Activated naive CD4-positive, alpha-beta T cell treated with anti-CD3 and anti-CD28 coated beads for 36 hours (primary cell): ENCODE results near the gene NEU1. TPM values are rescaled to one million over a fixed set of nuclear protein-coding genes. Genes with fewer than 3 reads are reported as not detected.
A peak's percentile ranks its signal among the peaks of the same experiment; 100 is the strongest.
"Not testable (repeated sequence)": the region's sequence is repeated elsewhere in the genome, so short reads cannot be mapped to it uniquely, and the experiment has no call there.

ENCODE experiments used
- CTCF ChIA-PET: fragments of 350-600 bp; sonication (Branson Sonifier 250); formaldehyde crosslinking; loops from one replicate; lab custom pipeline; 2021; ENCODE audit warnings: antibody characterized with exemption; lab: Charles Lee
- DNase-seq: peaks from one replicate; pipeline ENCODE4 v3.0.0-alpha.2; 2020
- H3K27ac Mint-ChIP-seq: one replicate; pipeline ENCODE4 v1.8.0; 2021; ENCODE audit warnings: mild to moderate bottlenecking, mixed read lengths
- H3K27me3 Mint-ChIP-seq: one replicate; pipeline ENCODE4 v1.8.0; 2021; ENCODE audit warnings: low read depth, mixed read lengths
- H3K36me3 Mint-ChIP-seq: one replicate; pipeline ENCODE4 v1.8.0; 2021; ENCODE audit warnings: low read depth, mixed read lengths
- H3K4me1 Mint-ChIP-seq: one replicate; pipeline ENCODE4 v1.8.0; 2021; ENCODE audit warnings: low read depth, mixed read lengths
- H3K4me3 Mint-ChIP-seq: one replicate; pipeline ENCODE4 v1.8.0; 2021; ENCODE audit warnings: mild to moderate bottlenecking, moderate library complexity, mixed read lengths
- H3K9me3 Mint-ChIP-seq: one replicate; pipeline ENCODE4 v1.8.0; 2021; ENCODE audit warnings: mixed read lengths
- intact Hi-C: fragments of 100-400 bp; cut with micrococcal nuclease; formaldehyde crosslinking; loops from one replicate; pipeline ENCODE4 v1.15.1; 2023
- total RNA-seq, 2 experiments: library from RNA; stranded (reverse); gene quantifications; one replicate each; pipeline ENCODE4 v1.2.3, GENCODE V29; 2021

NEU1 gene
- total RNA-seq, 2 experiments from 2014 or later = 8.4 to 9.2 TPM

GRCh38 chr6:31865205-31866118 is 2.8 kb upstream of the NEU1 start:
- H3K27ac Mint-ChIP-seq = no peak overlapping the region
- DNase-seq = no peak
- CTCF ChIA-PET = interaction anchor here (1.1 to 2.1 kb wide), 2 partner anchors 10 to 138 kb away, joined by 3 to 4 read pairs; no protein-coding TSS in a partner anchor
- no peaks in the 10 kb centered on the region for H3K27me3 Mint-ChIP-seq
- no peaks in the 10 kb centered on the region for H3K9me3 Mint-ChIP-seq
- no peaks in the 10 kb centered on the region for H3K36me3 Mint-ChIP-seq
- no peak overlapping the region for H3K4me3 Mint-ChIP-seq
- intact Hi-C loops = no loop called here
- H3K4me1 Mint-ChIP-seq = peaks cover 11% of the 10 kb centered on the region

GRCh38 chr6:31864818-31865204 is 2.2 kb upstream of the NEU1 start:
- CTCF ChIA-PET = interaction anchor here (0.6 to 2.5 kb wide), 6 partner anchors 11 to 186 kb away, joined by 3 to 7 read pairs (median 4); partner anchors contain the start of gene EHMT2
- H3K9me3 Mint-ChIP-seq = no peaks in the 10 kb centered on the region
- no peak for DNase-seq
- H3K27me3 Mint-ChIP-seq = no peaks in the 10 kb centered on the region
- no peaks in the 10 kb centered on the region for H3K36me3 Mint-ChIP-seq
- H3K27ac Mint-ChIP-seq = no peak overlapping the region
- peaks cover 11% of the 10 kb centered on the region for H3K4me1 Mint-ChIP-seq
- intact Hi-C loops = no loop called here
- H3K4me3 Mint-ChIP-seq = no peak overlapping the region

GRCh38 chr6:31864123-31864562 is 1.5 kb upstream of the NEU1 start:
- H3K27me3 Mint-ChIP-seq, DNase-seq, H3K36me3 Mint-ChIP-seq, H3K9me3 Mint-ChIP-seq, intact Hi-C loops: not testable (repeated sequence)
- H3K27ac Mint-ChIP-seq = peak overlapping the region; percentile 73
- H3K4me3 Mint-ChIP-seq = peak overlapping the region; percentile 90
- peaks cover 11% of the 10 kb centered on the region for H3K4me1 Mint-ChIP-seq
- CTCF ChIA-PET = interaction anchor here (0.6 to 2.5 kb wide), 8 partner anchors 12 to 318 kb away, joined by 3 to 7 read pairs (median 4); partner anchors contain the start of genes ATP6V1G2 and EHMT2

GRCh38 chr6:31861919-31862343 is 690 bp downstream of the NEU1 start:
- intact Hi-C loops = loop anchor here (2.0 kb wide), 3 partner anchors 35 to 181 kb away; partner anchors contain the start of genes EHMT2, LY6G5C and VARS1
- DNase-seq = no peak
- Mint-ChIP-seq H3K27me3 (no peaks in the 10 kb centered on the region), H3K9me3 (no peaks in the 10 kb centered on the region), H3K4me3 (peak overlapping the region; percentile 90), H3K36me3 (no peaks in the 10 kb centered on the region), H3K4me1 (peaks cover 11% of the 10 kb centered on the region), H3K27ac (peak overlapping the region; percentile 73)
- CTCF ChIA-PET = no interaction called here

- Mint-ChIP-seq H3K4me3 (no peak overlapping the region), H3K27me3 (no peaks in the 10 kb centered on the region), H3K36me3 (no peaks in the 10 kb centered on the region), H3K27ac (no peak overlapping the region), H3K9me3 (no peaks in the 10 kb centered on the region), H3K4me1 (peaks cover 11% of the 10 kb centered on the region)
- intact Hi-C loops = no loop called here
- CTCF ChIA-PET = no interaction called here
- no peak for DNase-seq
Observed at GRCh38 chr6:31861150-31861549, 1.5 kb downstream of the NEU1 start.

GRCh38 chr6:31860349-31860748 is 2.3 kb downstream of the NEU1 start:
- Mint-ChIP-seq H3K9me3 (no peaks in the 10 kb centered on the region), H3K27me3 (no peaks in the 10 kb centered on the region), H3K36me3 (no peaks in the 10 kb centered on the region), H3K4me3 (no peak overlapping the region), H3K4me1 (peaks cover 11% of the 10 kb centered on the region), H3K27ac (no peak overlapping the region)
- DNase-seq = no peak
- CTCF ChIA-PET = interaction anchor here (1.3 kb wide), 1 partner anchor 22 kb away, joined by 4 read pairs; no protein-coding TSS in a partner anchor
- intact Hi-C loops = no loop called here

- Mint-ChIP-seq H3K27me3 (no peaks in the 10 kb centered on the region), H3K4me3 (no peak overlapping the region), H3K27ac (no peak overlapping the region), H3K4me1 (peaks cover 11% of the 10 kb centered on the region), H3K9me3 (no peaks in the 10 kb centered on the region), H3K36me3 (no peaks in the 10 kb centered on the region)
- no peak for DNase-seq
- CTCF ChIA-PET = interaction anchor here (1.3 kb wide), 1 partner anchor 22 kb away, joined by 4 read pairs; no protein-coding TSS in a partner anchor
- intact Hi-C loops = no loop called here
Observed at GRCh38 chr6:31859923-31860322, 2.7 kb downstream of the NEU1 start.

- no peak overlapping the region for H3K4me3 Mint-ChIP-seq
- H3K9me3 Mint-ChIP-seq = no peaks in the 10 kb centered on the region
- intact Hi-C loops = no loop called here
- no peak for DNase-seq
- H3K27me3 Mint-ChIP-seq = no peaks in the 10 kb centered on the region
- H3K4me1 Mint-ChIP-seq = peaks cover 11% of the 10 kb centered on the region
- no peaks in the 10 kb centered on the region for H3K36me3 Mint-ChIP-seq
- CTCF ChIA-PET = interaction anchor here (1.0 kb wide), 1 partner anchor 27 kb away, joined by 3 read pairs; no protein-coding TSS in a partner anchor
- no peak overlapping the region for H3K27ac Mint-ChIP-seq
Observed at GRCh38 chr6:31858707-31859106, 3.9 kb downstream of the NEU1 start.

- DNase-seq, H3K9me3 Mint-ChIP-seq, H3K36me3 Mint-ChIP-seq, H3K4me3 Mint-ChIP-seq, intact Hi-C loops, H3K27me3 Mint-ChIP-seq, H3K27ac Mint-ChIP-seq: not testable (repeated sequence)
- CTCF ChIA-PET = interaction anchor here (1.1 kb wide), 1 partner anchor 18 kb away, joined by 3 read pairs; no protein-coding TSS in a partner anchor
- peaks cover 11% of the 10 kb centered on the region for H3K4me1 Mint-ChIP-seq
Observed at GRCh38 chr6:31857774-31858173, 4.8 kb downstream of the NEU1 start.

- H3K27me3 Mint-ChIP-seq, H3K36me3 Mint-ChIP-seq, H3K27ac Mint-ChIP-seq, DNase-seq, H3K9me3 Mint-ChIP-seq, H3K4me1 Mint-ChIP-seq, H3K4me3 Mint-ChIP-seq, intact Hi-C loops: not testable (repeated sequence)
- CTCF ChIA-PET = interaction anchor here (0.6 kb wide), 1 partner anchor 802 kb away, joined by 3 read pairs; no protein-coding TSS in a partner anchor
Observed at GRCh38 chr6:31851980-31852718, 10.5 kb downstream of the NEU1 start.

- peaks cover 2% of the 10 kb centered on the region for H3K36me3 Mint-ChIP-seq
Observed at GRCh38 chr6:31851485-31851832, 11.2 kb downstream of the NEU1 start.

More at GRCh38 chr6:31851485-31851832, 11.2 kb downstream of the NEU1 start:
- no peak for DNase-seq
- no peaks in the 10 kb centered on the region for H3K4me1 Mint-ChIP-seq
- H3K27me3 Mint-ChIP-seq = no peaks in the 10 kb centered on the region
- intact Hi-C loops = no loop called here
- H3K9me3 Mint-ChIP-seq = peaks cover 4% of the 10 kb centered on the region
- H3K4me3 Mint-ChIP-seq = no peak overlapping the region
- no peak overlapping the region for H3K27ac Mint-ChIP-seq
- CTCF ChIA-PET = interaction anchor here (0.8 kb wide), 1 partner anchor 166 kb away, joined by 3 read pairs; no protein-coding TSS in a partner anchor
